H7 (cell line): ENCODE measurements around the gene PDCD2L. TPM values are rescaled to one million over a fixed set of nuclear protein-coding genes. Genes with fewer than 3 reads are reported as not detected.
"Not testable (repeated sequence)": the region's sequence is repeated elsewhere in the genome, so short reads cannot be mapped to it uniquely, and the experiment has no call there.

ENCODE experiments used
- DNase-seq: peaks from one replicate; pipeline ENCODE4 v3.0.0; 2012
- H3K27me3 ChIP-seq: 2 replicates; pipeline ENCODE4 v1.6.0; 2011; ENCODE audit warnings: mild to moderate bottlenecking, low read length; ENCODE audit not compliant: control insufficient read depth, insufficient read depth
- H3K36me3 ChIP-seq: replicated peaks from 2 replicates; pipeline ENCODE4 v1.5.1; 2011; ENCODE audit warnings: low read length; ENCODE audit not compliant: control insufficient read depth, insufficient read depth
- H3K4me3 ChIP-seq: 2 replicates; pipeline ENCODE4 v1.5.1; 2011; ENCODE audit warnings: low read depth, mild to moderate bottlenecking, control low read depth, low read length, moderate library complexity; ENCODE audit not compliant: insufficient read depth
- total RNA-seq: library from RNA; depleted of rRNA; stranded (reverse); fragments of >200 nt; shearing (Covaris generic); gene quantifications from 2 replicates; pipeline ENCODE4 v1.2.3, GENCODE V29; 2014

PDCD2L gene
- total RNA-seq, 1 experiment from 2014 or later, result 64.0 TPM

DNA sequence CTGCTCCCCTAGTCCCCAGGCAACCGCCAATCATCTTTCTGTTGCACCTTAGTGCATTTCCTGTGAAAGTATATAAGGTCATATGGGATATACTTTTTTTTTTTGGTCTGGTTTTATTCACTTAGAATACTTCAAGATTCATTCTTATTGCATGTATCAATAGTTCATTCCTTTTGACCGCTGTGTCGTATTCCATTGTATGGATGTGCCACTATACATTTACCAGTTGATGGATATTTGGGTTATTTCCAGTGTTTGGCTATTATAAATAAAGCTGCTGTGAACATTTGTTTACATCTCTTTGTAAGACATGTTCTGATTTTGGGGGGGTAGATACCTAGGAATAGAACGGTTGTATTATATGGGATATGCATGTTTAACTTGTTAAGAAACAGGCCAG lies 14.1 kb downstream of the PDCD2L start:
- peaks cover 17% of the 10 kb centered on the region for H3K36me3 ChIP-seq

DNA sequence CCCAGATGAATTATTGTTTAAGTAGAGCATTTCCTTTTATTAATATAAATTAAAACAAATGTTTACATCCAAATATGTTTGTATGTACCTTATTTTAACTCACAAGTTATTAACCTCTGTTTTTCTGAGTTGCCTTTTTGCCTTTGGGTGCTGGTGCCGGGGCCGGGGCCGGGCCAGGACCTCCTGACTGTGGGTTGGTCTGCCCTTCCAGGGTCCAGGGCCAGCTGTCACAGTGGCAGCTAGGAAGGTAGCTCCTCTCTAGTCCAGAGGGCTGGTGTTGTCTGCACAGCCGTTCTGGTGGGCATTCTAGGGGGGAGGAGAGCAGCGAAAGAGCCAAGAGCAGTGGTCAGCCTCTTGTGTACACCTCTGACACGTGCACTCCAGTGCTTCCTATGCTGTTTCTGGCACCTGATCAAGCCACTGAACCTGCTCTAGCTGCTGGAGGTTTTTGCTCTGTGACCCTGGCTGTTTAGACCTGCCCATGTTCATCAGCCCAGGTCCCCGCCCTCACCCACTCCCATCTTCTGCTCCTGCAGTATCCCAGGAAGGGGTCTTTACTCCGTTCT lies 22.0 kb downstream of the PDCD2L start:
- no peaks in the 10 kb centered on the region for H3K27me3 ChIP-seq
- no peak overlapping the region for H3K4me3 ChIP-seq
- peaks cover 4% of the 10 kb centered on the region for H3K36me3 ChIP-seq
- peak; percentile 19 for DNase-seq

More for the DNA sequence above, 14.1 kb downstream of the PDCD2L start:
- DNase-seq, result no peak
- Histone ChIP-seq H3K4me3 (no peak overlapping the region), H3K27me3 (no peaks in the 10 kb centered on the region)

DNA sequence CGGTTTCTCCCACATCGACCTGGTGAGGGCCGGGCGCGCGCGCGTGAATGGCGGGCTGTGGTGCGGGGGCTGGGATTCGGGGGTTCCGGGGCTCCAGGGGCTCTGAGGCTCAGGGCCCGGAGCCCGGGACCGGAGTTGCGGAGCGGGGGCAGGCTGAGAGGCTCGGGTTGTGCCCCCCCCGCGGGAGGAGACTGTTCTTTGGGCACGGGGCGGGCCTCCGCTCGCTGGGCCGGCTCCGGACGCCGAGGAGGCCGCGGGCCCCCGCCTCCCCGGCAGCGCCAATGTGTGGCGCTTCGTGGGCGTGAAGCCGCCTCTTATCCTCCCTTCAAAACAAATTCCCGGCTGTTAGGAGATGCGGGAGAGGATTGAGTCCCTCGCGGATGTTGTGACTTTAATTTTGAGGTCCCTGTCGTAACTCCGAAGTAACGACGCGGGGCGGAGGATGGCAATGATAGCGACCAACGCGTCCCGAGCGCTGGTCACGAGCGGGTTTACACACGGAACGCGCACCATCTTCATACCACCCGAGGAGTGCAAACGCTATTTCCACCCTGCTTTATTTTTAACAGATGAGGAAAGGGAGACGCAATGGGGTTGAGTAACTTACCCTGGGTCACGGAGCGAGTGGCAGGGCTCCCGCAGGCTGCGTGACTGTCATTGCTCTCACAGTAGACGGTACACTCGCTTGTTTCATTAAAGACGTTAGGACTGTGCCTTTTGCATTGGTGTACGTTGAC lies 24.5 kb downstream of the PDCD2L start:
- Histone ChIP-seq H3K4me3 (peak overlapping the region; percentile 87), H3K27me3 (no peaks in the 10 kb centered on the region), H3K36me3 (peaks cover 13% of the 10 kb centered on the region)
- DNase-seq, result peak; percentile 53

DNA sequence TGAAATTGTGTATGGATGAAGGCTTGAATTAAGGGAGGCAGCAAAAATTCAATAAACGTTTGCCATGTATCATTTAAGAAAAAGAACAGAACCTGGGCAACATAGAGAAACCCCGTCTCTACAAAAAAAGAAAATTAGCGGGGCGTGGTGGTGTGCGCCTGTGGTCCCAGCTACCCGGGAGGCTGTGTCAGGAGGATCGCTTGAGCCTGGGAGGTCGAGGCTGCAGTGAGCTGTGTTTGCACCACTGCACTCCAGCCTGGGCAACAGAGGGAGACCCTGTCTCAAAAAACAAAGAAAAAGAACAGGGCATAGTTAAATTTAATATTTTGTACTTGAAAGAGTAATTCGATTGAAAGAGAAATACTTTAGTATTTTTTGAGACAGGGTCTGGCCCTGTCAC lies 25.4 kb downstream of the PDCD2L start:
- no peak for DNase-seq
- peak overlapping the region; percentile 87; the same call in 1 of the 2 replicates for H3K4me3 ChIP-seq
- H3K27me3 ChIP-seq, result no peaks in the 10 kb centered on the region
- H3K36me3 ChIP-seq, result peaks cover 16% of the 10 kb centered on the region

DNA sequence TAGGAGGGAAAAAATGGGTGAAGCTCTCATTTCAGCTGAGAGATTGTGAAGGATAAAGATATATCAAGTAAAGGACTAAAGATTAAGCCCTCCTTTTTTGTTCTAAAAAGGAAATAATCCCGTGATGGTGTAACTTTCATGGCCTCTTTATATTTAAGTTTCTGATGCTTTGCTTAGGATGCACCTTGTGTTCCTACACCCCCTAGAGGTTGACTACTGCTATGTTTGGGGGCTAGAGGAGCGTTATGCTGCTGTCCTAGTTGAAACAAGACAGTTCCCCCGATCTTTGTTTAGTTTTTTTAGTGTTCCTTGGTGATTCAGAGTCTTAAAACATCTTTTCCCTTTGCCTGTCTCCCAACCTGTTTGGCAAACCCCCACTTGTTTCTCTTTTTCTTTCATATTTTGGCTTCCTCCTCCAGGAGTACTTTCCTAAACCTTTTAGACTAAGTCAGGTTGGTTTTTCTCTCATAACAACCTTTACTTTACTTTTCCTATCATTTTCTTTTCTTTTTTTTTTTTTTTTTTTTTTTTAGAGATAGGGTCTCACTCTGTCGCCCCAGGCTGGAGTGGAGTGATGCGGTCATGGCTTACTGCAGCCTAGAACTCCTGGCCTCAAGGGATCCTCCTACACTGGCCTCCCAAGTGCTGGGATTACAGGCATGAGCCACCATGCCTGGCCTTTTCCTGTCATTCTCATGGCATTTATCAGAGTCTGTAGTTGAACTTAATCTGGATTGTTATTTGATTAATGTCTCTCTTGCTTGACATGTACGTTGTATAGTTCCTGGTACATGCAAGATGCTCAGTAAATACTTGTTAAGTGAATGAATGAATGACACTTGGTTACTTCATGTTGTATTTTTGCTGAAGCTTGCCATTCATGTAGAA lies 26.8 kb downstream of the PDCD2L start:
- Histone ChIP-seq H3K4me3 (no peak overlapping the region), H3K36me3 (peaks cover 19% of the 10 kb centered on the region), H3K27me3 (no peaks in the 10 kb centered on the region)
- DNase-seq, result peak; percentile 80

DNA sequence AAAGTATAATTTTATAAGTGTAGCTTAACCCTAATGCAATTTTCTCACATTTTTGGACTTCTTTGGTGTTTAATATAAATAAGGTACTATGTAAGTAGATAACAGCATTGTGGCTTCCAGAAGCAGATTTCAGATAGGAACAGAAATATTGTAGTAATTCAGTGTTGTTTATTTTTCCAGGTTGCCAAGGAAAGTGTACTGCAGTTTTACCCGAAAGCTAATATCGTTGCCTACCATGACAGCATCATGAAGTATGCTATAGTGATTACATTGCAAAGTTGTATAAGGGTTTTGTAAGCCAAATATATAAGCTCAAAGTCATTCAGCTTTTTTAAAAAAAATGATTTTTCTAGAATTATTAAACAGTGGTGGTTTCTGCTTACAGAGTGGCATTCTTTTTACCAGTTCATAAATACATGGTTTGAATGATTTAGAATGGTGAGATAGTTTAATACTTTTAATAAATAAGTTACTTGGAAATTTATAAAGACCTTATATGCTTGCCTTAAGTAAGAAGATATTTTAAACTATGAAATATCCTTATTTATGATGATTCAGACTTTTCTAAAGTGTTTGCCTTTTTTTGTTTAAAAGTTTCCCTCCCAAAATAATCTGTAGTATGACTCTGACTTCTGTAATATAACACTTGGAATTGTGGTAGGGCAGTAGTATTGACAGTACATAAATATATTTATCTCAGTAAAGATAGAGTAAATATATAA lies 27.6 kb downstream of the PDCD2L start:
- DNase-seq, result no peak
- Histone ChIP-seq H3K36me3 (peaks cover 18% of the 10 kb centered on the region), H3K4me3 (no peak overlapping the region), H3K27me3 (no peaks in the 10 kb centered on the region)

DNA sequence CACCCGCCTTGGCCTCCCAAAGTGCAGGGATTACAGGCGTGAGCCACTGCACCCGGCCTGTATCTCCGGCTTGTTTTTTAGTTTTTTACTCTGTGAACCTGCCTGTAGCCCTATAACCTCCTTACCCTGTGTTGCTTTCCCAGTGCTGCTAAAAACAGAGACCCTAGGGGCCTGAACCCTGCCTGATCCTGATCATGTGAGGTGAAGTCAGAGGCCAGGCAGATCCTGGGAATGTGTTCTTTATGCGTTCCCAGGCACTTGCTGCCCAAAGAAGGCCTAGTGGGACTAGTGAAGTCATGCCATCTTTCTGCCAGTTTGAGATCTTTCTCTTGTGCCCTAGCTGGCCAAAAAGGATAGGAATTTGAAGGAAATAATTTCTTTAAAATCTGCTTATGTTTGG lies 28.6 kb downstream of the PDCD2L start:
- H3K4me3 ChIP-seq, result no peak overlapping the region
- no peaks in the 10 kb centered on the region for H3K27me3 ChIP-seq
- H3K36me3 ChIP-seq, result peaks cover 19% of the 10 kb centered on the region
- DNase-seq, result peak; percentile 28

DNA sequence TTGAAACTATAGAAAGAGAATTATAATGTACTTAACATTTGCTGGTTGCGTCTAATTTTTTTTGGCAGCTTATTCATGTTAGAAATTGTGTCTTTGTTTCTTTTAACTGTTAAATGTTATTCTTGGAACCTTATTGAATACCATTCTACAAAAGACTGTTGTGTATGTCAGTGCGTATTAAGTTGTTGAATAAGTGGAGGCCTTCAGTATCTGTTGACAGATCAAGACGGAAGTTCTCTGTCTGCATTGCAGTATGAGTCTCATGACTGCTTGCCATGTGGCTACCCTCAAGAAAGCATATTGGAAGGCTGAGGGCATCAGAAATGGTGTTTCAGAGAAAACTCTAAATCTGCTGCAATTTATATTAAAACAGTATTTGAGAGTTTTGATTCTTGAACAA lies 32.5 kb downstream of the PDCD2L start:
- no peak for DNase-seq
- Histone ChIP-seq H3K27me3 (no peaks in the 10 kb centered on the region), H3K36me3 (peaks cover 21% of the 10 kb centered on the region), H3K4me3 (no peak overlapping the region)

DNA sequence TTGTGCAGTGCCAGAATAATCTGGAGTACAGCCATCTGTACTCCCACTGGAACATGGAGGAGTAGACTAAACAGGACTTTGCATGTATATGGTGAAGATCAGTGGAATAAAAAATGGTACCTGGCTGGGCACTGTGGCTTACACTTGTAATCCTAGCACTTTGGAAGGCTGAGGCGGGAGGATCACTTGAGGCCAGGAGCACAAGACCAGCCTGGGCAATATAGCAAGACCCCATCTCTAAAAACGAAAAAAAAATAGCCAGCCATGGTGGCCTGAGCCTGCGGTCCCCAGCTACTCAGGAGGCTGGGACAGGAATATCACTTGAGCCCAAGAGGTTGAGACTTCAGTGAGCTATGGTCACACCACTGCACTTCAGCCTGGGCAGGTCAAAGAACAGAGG lies 44.0 kb downstream of the PDCD2L start:
- no peak for DNase-seq
- Histone ChIP-seq H3K36me3 (peaks cover 29% of the 10 kb centered on the region), H3K27me3 (no peaks in the 10 kb centered on the region), H3K4me3 (no peak overlapping the region)

DNA sequence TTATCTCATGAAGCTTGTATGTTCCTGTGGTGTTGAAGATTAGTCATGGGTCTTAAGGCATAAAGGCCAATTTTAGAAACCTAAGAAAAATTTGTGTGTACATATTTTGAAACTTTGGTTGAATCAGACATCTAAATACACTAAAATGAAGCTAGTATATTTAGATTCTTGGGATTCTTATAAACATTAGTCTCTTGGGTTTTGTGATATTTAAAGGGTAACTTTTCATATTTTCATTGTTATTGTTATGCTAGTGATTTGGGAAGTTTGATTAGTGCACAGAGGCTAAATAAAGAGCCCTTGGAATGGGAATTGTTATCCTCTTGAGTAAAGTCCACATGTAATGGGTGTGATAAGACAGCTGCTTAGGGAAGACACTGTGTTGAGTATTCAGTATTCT lies 48.5 kb downstream of the PDCD2L start:
- peaks cover 21% of the 10 kb centered on the region for H3K36me3 ChIP-seq
- H3K27me3 ChIP-seq, result no peaks in the 10 kb centered on the region
- no peak for DNase-seq
- no peak overlapping the region for H3K4me3 ChIP-seq

DNA sequence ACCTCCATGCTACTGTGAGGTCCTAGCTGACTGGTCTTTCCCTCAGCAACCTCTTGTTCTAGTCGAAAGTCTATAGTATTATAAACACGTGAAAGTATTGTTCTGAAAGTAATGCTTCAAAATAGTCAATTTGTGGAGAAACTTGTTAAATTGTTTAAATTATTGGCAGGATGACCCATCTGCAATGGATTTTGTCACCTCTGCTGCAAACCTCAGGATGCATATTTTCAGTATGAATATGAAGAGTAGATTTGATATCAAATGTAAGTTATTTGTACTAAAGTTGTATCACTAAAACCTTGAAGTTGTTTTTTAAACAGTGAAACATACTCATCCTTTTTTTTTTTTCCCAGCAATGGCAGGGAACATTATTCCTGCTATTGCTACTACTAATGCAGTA lies 49.9 kb downstream of the PDCD2L start:
- Histone ChIP-seq H3K27me3 (no peaks in the 10 kb centered on the region), H3K36me3 (peaks cover 21% of the 10 kb centered on the region), H3K4me3 (no peak overlapping the region)
- no peak for DNase-seq

DNA sequence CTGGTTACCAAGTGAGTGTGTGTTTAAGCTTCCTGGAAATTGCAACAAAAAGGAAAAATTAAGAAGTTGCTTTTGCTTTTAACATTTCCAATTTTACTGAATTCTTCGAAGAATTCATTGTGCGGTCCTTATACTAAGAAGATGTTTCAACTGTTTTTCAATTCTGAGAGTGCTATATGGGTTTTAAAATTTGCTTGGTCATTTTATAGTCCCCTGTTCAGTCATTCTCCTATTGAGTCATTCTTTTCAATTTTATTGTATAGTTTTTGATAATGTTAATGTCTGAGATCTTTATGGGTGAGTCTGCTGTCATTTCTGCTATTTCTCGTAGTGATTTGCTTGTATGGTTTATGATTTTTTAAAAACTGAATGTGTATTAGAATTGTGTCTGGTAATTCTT lies 50.5 kb downstream of the PDCD2L start:
- DNase-seq, result no peak
- H3K27me3 ChIP-seq, result no peaks in the 10 kb centered on the region
- peaks cover 24% of the 10 kb centered on the region for H3K36me3 ChIP-seq
- H3K4me3 ChIP-seq, result no peak overlapping the region

DNA sequence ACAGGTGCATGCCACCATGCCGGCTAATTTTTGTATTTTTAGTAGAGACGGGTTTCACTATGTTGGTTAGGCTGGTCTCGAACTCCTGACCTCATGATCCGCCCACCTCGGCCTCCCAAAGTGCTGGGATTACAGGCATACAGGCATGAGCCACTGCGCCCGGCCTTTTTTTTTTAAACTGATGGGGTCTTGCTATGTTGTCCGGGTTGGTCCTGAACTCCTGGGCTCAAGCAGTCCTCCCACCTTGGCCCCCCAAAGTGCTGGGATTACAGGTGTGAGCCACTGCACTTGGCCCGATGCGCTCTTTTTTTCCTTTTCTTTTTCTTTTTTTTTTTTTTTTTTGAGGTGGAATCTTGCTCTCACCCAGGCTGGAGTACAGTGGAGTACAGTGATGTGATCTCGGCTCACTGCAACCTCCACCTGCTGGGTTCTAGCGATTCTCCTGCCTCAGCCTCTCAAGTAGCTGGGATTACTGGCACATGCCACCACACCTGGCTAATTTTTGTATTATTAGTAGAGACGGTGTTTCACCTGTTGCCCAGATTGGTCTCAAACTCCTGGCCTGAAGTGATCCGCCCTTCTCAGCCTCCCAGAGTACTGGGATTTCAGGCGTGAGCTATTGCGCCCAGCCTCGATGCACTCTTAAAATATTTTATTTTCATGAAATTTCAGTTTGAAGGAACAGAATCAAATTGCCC lies 51.7 kb downstream of the PDCD2L start:
- DNase-seq, H3K4me3 ChIP-seq, H3K27me3 ChIP-seq: not testable (repeated sequence)
- H3K36me3 ChIP-seq, result peaks cover 31% of the 10 kb centered on the region

DNA sequence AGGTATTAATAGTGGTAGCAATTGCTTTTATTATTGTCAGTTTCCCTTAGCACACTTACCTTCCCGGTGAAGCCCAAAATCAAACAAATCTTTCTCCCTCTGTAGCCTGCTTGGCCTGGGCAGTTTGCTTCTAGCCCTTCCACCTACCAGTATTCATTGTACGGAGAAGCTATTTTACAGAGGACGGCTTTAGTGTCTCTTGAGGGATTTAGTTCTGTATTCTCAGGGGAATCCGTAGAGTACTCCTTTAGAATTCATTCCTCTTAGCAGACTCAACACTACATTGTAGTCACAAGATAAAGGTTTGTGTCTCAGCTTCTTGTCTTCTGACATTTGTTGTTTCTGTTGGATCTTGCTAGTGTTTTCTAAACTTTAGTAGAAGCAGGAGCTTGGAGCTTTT lies 53.2 kb downstream of the PDCD2L start:
- H3K27me3 ChIP-seq, result no peaks in the 10 kb centered on the region
- DNase-seq, result no peak
- peaks cover 40% of the 10 kb centered on the region for H3K36me3 ChIP-seq
- no peak overlapping the region for H3K4me3 ChIP-seq
